Measurements from ENCODE around the gene PDP2.
"Not testable (repeated sequence)": the region's sequence is repeated elsewhere in the genome, so short reads cannot be mapped to it uniquely, and the experiment has no call there.

PDP2 gene

DNA sequence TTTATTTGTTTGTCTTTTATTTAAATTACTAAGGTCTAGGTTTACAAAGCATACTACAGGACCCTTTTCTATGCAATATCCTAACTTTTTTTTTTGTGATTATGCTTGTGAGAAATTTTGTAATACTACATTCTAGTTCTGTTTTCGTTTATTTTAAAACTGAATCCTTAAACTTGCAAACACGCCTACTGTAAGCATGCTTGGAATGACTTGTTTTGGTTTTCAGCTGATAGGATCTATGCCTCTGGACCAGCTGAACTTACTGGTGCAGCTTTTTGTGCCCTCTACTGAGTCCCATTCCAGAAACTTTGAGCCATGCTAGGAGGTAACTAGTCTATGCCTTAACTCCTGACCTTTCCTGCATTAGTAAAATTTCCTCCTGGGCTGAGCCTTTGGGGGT lies 6.0 kb downstream of the PDP2 start:
- DNase-seq (ENCODE audit: low read depth in 2 of 2) = no peak

GRCh38 chr16:66886914-66887313 lies 6.6 kb downstream of the PDP2 start:
- no peak for DNase-seq (ENCODE audit: low read depth in 2 of 2)

GRCh38 chr16:66888647-66889615 lies 8.6 kb downstream of the PDP2 start:
- no peak for DNase-seq (ENCODE audit: low read depth in 2 of 2)

- DNase-seq (ENCODE audit: low read depth in 2 of 2) = no peak
Measured at GRCh38 chr16:66889622-66890021, 9.3 kb downstream of the PDP2 start.

- DNase-seq (ENCODE audit: low read depth in 2 of 2) = no peak
Measured at GRCh38 chr16:66890799-66891198, 10.5 kb downstream of the PDP2 start.

- no peak for DNase-seq (ENCODE audit: low read depth in 2 of 2)
Measured at GRCh38 chr16:66891360-66891759, 11.0 kb downstream of the PDP2 start.

DNA sequence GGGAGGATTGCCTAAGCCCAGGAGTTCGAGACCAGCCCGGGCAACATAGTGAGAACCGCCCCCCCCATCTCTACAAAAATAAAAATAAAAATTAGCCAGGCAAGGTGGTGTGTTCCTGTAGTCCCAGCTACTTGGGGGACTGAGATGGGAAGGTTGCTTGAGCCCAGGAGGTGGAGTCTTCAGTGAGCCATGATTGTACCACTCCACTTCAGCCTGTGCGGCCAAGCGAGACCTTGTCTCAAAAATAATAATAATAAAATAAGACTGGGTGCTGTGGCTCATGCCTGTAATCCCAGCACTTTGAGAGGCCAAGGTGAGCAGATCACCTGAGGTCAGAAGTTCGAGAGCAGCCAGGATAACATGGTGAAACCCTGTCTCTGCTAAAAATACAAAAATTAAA lies 11.5 kb downstream of the PDP2 start:
- no peak for DNase-seq (ENCODE audit: low read depth in 2 of 2)

DNA sequence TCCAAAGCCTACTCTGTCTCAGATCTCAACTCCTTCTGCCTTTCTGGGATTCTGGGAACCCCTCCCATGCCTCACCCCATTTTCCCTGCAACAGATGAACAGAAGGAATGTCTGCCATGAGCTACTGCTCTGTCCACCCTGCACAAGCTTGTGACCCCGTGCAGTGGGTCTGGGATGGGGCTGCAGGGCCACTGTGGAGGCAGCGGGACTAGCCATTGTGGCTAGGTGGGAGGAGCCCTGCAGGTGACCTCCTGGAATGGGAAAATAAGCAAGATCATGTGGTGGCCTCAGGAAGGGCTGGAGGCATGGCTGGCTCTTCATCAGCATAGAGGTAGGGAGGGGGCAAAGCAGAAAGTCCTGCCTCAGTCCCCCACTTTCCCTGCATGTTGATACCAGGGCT lies 13.7 kb downstream of the PDP2 start:
- DNase-seq (ENCODE audit: low read depth in 2 of 2) = no peak

DNA sequence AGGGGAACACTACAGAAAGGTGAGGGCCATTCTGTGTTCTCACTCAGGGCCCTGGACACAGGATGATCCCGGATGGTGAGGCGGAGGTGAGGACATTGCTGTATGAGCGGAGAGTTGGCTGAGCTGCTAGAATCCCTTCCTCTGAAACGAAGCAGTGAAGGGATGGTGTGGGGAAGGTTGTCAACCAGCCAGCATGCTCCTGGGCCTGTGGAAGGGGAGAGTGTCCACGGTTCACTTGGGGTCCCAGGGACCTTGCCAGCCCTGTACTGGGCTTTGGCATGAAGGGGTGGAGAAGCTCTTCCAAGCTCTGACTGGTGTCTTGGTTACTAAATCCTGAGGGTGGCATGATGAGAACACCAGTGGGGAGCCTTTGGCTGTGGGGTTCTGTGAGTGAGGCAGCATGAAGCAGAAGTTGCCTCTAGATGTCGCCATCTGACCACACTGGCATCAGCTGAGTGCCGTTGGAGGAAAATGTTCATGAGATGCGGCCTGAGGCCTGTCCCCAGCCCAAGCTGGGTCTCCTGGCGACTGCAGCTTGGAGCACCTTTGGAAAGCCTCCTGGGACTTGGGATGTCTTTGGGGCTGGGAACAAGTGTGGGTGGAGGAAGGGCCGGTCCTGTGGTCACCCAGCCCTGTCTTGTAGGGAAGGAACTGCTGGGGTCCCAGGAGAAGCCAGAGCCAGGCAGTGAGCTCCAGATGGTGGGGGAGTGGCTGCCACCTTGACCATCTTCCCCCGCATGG lies 14.8 kb downstream of the PDP2 start:
- DNase-seq (ENCODE audit: low read depth in 2 of 2) = peak; percentile 21 to 49

DNA sequence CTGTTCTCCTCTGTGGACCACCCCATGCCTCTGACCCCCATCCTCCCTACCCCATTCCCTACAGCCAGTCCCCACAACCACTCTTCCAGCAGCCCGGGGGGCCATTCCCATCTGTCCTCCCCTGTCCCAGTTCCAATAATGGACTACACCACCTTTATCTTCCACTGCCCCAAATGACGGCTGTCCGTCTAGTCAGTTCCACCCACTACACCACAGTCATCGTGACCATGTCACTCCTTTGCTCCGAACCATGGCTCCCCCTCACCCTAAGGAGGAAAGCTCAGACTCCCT lies 15.3 kb downstream of the PDP2 start:
- no peak for DNase-seq (ENCODE audit: low read depth in 2 of 2)

- DNase-seq (ENCODE audit: low read depth in 2 of 2) = no peak
Measured at GRCh38 chr16:66895999-66896398, 15.7 kb downstream of the PDP2 start.

- not testable (repeated sequence) for DNase-seq (ENCODE audit: low read depth in 2 of 2)
Measured at GRCh38 chr16:66896682-66897081, 16.4 kb downstream of the PDP2 start.

DNA sequence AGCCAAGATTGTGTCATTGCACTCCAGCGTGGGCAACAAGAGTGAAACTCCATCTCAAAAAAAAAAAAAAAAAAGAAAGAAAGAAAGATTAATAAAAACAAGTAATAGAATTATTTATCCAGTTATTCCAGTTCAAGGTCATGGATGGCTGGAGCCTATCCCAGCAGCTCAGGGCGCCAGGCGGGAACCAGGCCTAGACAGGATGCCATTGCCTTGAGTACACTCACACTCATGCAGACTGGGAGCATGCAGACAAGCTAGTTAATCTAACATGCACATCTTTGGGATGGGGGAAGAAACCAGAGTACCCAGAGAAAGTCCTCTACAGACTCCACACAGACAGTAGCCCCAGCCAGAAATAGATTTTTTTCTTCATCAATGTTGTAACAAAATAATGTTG lies 17.9 kb downstream of the PDP2 start:
- DNase-seq (ENCODE audit: low read depth in 2 of 2) = no peak

GRCh38 chr16:66898933-66899309 lies 18.6 kb downstream of the PDP2 start:
- no peak for DNase-seq (ENCODE audit: low read depth in 2 of 2)

- no peak for DNase-seq (ENCODE audit: low read depth in 2 of 2)
Measured at GRCh38 chr16:66899310-66899944, 19.1 kb downstream of the PDP2 start.

DNA sequence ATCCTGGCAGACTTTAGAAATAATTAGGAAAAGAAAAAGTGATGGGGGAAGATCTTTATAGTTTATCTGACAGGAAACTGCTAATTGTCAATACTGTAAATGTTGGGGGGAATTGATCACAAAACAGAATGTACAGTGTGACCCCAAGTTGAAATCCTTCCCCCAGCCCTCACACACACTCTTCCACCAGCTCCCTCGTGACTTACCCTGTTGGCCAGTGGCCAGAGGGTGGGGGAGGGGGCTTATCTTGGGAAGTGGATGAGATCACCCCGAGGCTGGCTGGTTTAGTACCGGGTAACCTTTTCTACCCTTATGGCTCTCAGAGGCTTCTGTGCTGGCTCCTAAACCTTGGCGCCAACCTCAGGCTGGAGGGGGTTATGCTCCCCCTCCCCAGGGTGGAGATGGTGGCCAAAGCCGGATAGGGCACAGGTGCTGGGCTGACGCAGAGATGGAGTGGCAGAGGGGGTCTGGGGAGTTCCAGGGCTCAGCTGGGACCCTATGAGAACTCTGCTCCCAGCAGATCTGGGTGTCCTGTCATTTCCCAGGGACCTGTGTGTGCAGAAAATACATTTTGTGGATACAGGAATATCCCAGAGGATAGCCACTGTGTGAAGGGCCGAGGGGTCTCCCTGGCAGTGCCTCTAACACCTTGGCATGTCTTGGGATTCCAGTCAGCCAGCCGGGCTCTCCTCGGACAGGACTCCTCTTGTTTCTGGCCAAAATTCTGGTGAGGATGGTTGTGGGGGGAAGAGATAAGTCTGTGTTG lies 19.8 kb downstream of the PDP2 start:
- DNase-seq (ENCODE audit: low read depth in 2 of 2) = no peak

- no peak for DNase-seq (ENCODE audit: low read depth in 2 of 2)
Measured at GRCh38 chr16:66900721-66901441, 20.6 kb downstream of the PDP2 start.

GRCh38 chr16:66901626-66902025 lies 21.3 kb downstream of the PDP2 start:
- DNase-seq (ENCODE audit: low read depth in 2 of 2) = no peak

DNA sequence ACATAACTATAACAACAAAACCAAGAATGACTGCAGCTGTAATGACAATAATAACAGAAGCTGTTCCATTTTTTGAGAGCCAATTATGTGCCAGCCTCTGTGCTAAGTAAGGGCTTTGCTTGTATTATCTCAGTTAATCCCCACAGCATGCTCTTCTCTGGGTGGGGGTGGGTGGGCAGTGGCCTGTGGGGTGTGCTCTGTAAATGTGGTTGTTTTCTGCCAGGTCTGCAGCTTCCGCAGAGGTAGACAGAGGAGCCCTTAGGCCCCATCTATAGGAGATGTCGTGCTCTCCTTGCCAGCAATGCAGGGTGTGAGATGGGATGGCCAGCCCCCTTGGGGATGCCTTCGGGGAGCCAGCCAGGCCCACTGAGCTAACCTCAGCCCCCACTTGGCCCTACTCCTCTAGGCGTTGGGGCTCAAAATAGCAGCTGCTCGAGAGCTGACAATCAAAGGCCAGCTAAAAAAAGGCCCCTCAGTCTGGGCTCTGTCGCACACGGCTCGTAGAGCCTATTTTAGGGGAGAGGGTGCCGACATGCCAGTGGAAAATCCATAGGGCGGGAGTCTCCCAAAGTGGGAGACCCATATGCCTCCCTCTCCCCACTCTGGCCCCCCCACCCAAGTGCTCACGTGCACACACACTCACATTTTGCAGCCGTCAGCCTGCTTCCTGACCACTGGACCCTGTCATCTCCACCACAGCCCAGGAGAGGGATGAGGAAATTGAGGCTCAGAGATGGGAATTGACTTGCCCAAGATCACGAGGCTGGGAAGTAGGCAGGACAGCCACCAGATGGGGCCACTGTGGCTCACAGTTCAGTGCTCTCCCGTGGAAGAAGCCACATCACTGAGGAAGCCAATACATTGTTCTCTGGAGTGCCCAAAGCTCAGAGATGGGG lies 22.6 kb downstream of the PDP2 start:
- no peak for DNase-seq (ENCODE audit: low read depth in 2 of 2)
